Measurements from ENCODE around the gene CHRNB1.
A peak's percentile ranks its signal among the peaks of the same experiment; 100 is the strongest.
"Not testable (repeated sequence)": the region's sequence is repeated elsewhere in the genome, so short reads cannot be mapped to it uniquely, and the experiment has no call there.

CHRNB1 gene

GRCh38 chr17:7467498-7467897 lies 22.6 kb downstream of the CHRNB1 start:
- no peaks in the 10 kb centered on the region for H3K9me3 ChIP-seq (ENCODE audit: low read length)
- H2AFZ ChIP-seq (ENCODE audit: low read depth, low read length), result no peak overlapping the region

GRCh38 chr17:7468290-7468689 lies 23.4 kb downstream of the CHRNB1 start:
- Histone ChIP-seq H3K27me3 (ENCODE audit: insufficient read depth, low read length) (no peaks in the 10 kb centered on the region), H3K4me1 (ENCODE audit: insufficient read depth, low read length) (peaks cover 16% of the 10 kb centered on the region), H3K4me3 (ENCODE audit: low read length) (no peak overlapping the region), H3K9me3 (ENCODE audit: low read length) (no peaks in the 10 kb centered on the region), H3K36me3 (ENCODE audit: insufficient read depth, low read length) (peaks cover 12% of the 10 kb centered on the region), H2AFZ (ENCODE audit: low read depth, low read length) (no peak overlapping the region)

More at GRCh38 chr17:7467498-7467897, 22.6 kb downstream of the CHRNB1 start:
- Histone ChIP-seq H3K4me3 (ENCODE audit: low read length) (no peak overlapping the region), H3K27me3 (ENCODE audit: insufficient read depth, low read length) (no peaks in the 10 kb centered on the region), H3K36me3 (ENCODE audit: insufficient read depth, low read length) (peaks cover 16% of the 10 kb centered on the region), H3K4me1 (ENCODE audit: insufficient read depth, low read length) (peaks cover 16% of the 10 kb centered on the region)

- H3K4me1 ChIP-seq (ENCODE audit: insufficient read depth, low read length), result peaks cover 16% of the 10 kb centered on the region
- H3K27me3 ChIP-seq (ENCODE audit: insufficient read depth, low read length), result no peaks in the 10 kb centered on the region
- peaks cover 7% of the 10 kb centered on the region for H3K36me3 ChIP-seq (ENCODE audit: insufficient read depth, low read length)
- no peaks in the 10 kb centered on the region for H3K9me3 ChIP-seq (ENCODE audit: low read length)
- H2AFZ ChIP-seq (ENCODE audit: low read depth, low read length), result no peak overlapping the region
- no peak overlapping the region for H3K4me3 ChIP-seq (ENCODE audit: low read length)
Observed at GRCh38 chr17:7468804-7469389, 24.0 kb downstream of the CHRNB1 start.

- H2AFZ ChIP-seq (ENCODE audit: low read depth, low read length); H3K4me3 ChIP-seq (ENCODE audit: low read length); H3K9me3 ChIP-seq (ENCODE audit: low read length); H3K36me3 ChIP-seq (ENCODE audit: insufficient read depth, low read length); H3K27me3 ChIP-seq (ENCODE audit: insufficient read depth, low read length): not testable (repeated sequence)
- peaks cover 16% of the 10 kb centered on the region for H3K4me1 ChIP-seq (ENCODE audit: insufficient read depth, low read length)
Observed at GRCh38 chr17:7469843-7470242, 25.0 kb downstream of the CHRNB1 start.

GRCh38 chr17:7470457-7470973 lies 25.7 kb downstream of the CHRNB1 start:
- H3K4me3 ChIP-seq (ENCODE audit: low read length); H3K36me3 ChIP-seq (ENCODE audit: insufficient read depth, low read length); H3K9me3 ChIP-seq (ENCODE audit: low read length); H2AFZ ChIP-seq (ENCODE audit: low read depth, low read length); H3K27me3 ChIP-seq (ENCODE audit: insufficient read depth, low read length): not testable (repeated sequence)
- H3K4me1 ChIP-seq (ENCODE audit: insufficient read depth, low read length), result peaks cover 16% of the 10 kb centered on the region

- H2AFZ ChIP-seq (ENCODE audit: low read depth, low read length), result no peak overlapping the region
- no peak overlapping the region for H3K4me3 ChIP-seq (ENCODE audit: low read length)
- H3K27me3 ChIP-seq (ENCODE audit: insufficient read depth, low read length), result no peaks in the 10 kb centered on the region
- H3K9me3 ChIP-seq (ENCODE audit: low read length), result no peaks in the 10 kb centered on the region
- peaks cover under 1% of the 10 kb centered on the region for H3K36me3 ChIP-seq (ENCODE audit: insufficient read depth, low read length)
- peaks cover 14% of the 10 kb centered on the region for H3K4me1 ChIP-seq (ENCODE audit: insufficient read depth, low read length)
Observed at GRCh38 chr17:7471729-7472128, 26.9 kb downstream of the CHRNB1 start.

GRCh38 chr17:7474767-7475166 lies 29.9 kb downstream of the CHRNB1 start:
- H3K36me3 ChIP-seq (ENCODE audit: insufficient read depth, low read length); H3K9me3 ChIP-seq (ENCODE audit: low read length); H3K4me3 ChIP-seq (ENCODE audit: low read length): not testable (repeated sequence)

GRCh38 chr17:7475764-7476422 lies 31.0 kb downstream of the CHRNB1 start:
- Histone ChIP-seq H3K27me3 (ENCODE audit: insufficient read depth, low read length) (no peaks in the 10 kb centered on the region), H3K4me1 (ENCODE audit: insufficient read depth, low read length) (peaks cover 23% of the 10 kb centered on the region), H3K4me3 (ENCODE audit: low read length) (no peak overlapping the region), H2AFZ (ENCODE audit: low read depth, low read length) (no peak overlapping the region), H3K9me3 (ENCODE audit: low read length) (no peaks in the 10 kb centered on the region), H3K36me3 (ENCODE audit: insufficient read depth, low read length) (no peaks in the 10 kb centered on the region)

More at GRCh38 chr17:7474767-7475166, 29.9 kb downstream of the CHRNB1 start:
- peaks cover 18% of the 10 kb centered on the region for H3K4me1 ChIP-seq (ENCODE audit: insufficient read depth, low read length)
- not testable (repeated sequence) for H3K27me3 ChIP-seq (ENCODE audit: insufficient read depth, low read length); H2AFZ ChIP-seq (ENCODE audit: low read depth, low read length)

- no peaks in the 10 kb centered on the region for H3K9me3 ChIP-seq (ENCODE audit: low read length)
- no peak overlapping the region for H2AFZ ChIP-seq (ENCODE audit: low read depth, low read length)
- no peaks in the 10 kb centered on the region for H3K27me3 ChIP-seq (ENCODE audit: insufficient read depth, low read length)
- no peak overlapping the region for H3K4me3 ChIP-seq (ENCODE audit: low read length)
- H3K4me1 ChIP-seq (ENCODE audit: insufficient read depth, low read length), result peaks cover 25% of the 10 kb centered on the region
- H3K36me3 ChIP-seq (ENCODE audit: insufficient read depth, low read length), result no peaks in the 10 kb centered on the region
Observed at GRCh38 chr17:7476494-7476893, 31.6 kb downstream of the CHRNB1 start.

- no peak overlapping the region for H2AFZ ChIP-seq (ENCODE audit: low read depth, low read length)
- H3K4me1 ChIP-seq (ENCODE audit: insufficient read depth, low read length), result peaks cover 25% of the 10 kb centered on the region
- no peaks in the 10 kb centered on the region for H3K36me3 ChIP-seq (ENCODE audit: insufficient read depth, low read length)
- no peaks in the 10 kb centered on the region for H3K9me3 ChIP-seq (ENCODE audit: low read length)
- no peak overlapping the region for H3K4me3 ChIP-seq (ENCODE audit: low read length)
- H3K27me3 ChIP-seq (ENCODE audit: insufficient read depth, low read length), result no peaks in the 10 kb centered on the region
Observed at GRCh38 chr17:7476951-7477350, 32.1 kb downstream of the CHRNB1 start.

- Histone ChIP-seq H3K9me3 (ENCODE audit: low read length) (no peaks in the 10 kb centered on the region), H3K4me1 (ENCODE audit: insufficient read depth, low read length) (peaks cover 25% of the 10 kb centered on the region), H3K4me3 (ENCODE audit: low read length) (peak overlapping the region; percentile 55), H2AFZ (ENCODE audit: low read depth, low read length) (no peak overlapping the region), H3K36me3 (ENCODE audit: insufficient read depth, low read length) (no peaks in the 10 kb centered on the region), H3K27me3 (ENCODE audit: insufficient read depth, low read length) (no peaks in the 10 kb centered on the region)
Observed at GRCh38 chr17:7477392-7478275, 32.8 kb downstream of the CHRNB1 start.

GRCh38 chr17:7478276-7479212 lies 33.7 kb downstream of the CHRNB1 start:
- no peaks in the 10 kb centered on the region for H3K27me3 ChIP-seq (ENCODE audit: insufficient read depth, low read length)
- no peaks in the 10 kb centered on the region for H3K9me3 ChIP-seq (ENCODE audit: low read length)
- no peaks in the 10 kb centered on the region for H3K36me3 ChIP-seq (ENCODE audit: insufficient read depth, low read length)
- peak overlapping the region; percentile 55 for H3K4me3 ChIP-seq (ENCODE audit: low read length)
- H2AFZ ChIP-seq (ENCODE audit: low read depth, low read length), result no peak overlapping the region
- H3K4me1 ChIP-seq (ENCODE audit: insufficient read depth, low read length), result peaks cover 32% of the 10 kb centered on the region
